GM21528 (cell line): ENCODE data around the gene FOXD4.
"Not testable (repeated sequence)": the region's sequence is repeated elsewhere in the genome, so short reads cannot be mapped to it uniquely, and the experiment has no call there.

Experiments
- ATAC-seq: cut with Tn5 transposase; IDR thresholded peaks from one replicate; pipeline ENCODE4 v1.9.1; 2021; ENCODE audit warnings: mild to moderate bottlenecking, moderate library complexity; ENCODE audit not compliant: unreplicated experiment, low FRiP score

Gene FOXD4

GRCh38 chr9:117995-118467, at the start of gene FOXD4:
TSS of gene FOXD4 (minus strand) at chr9:118417. CDS start at chr9:118119, 298 bp downstream.
- not testable (repeated sequence) for ATAC-seq

GRCh38 chr9:159871-160270, 41.7 kb upstream of the FOXD4 start:
- not testable (repeated sequence) for ATAC-seq

GRCh38 chr9:151173-151572, 33.0 kb upstream of the FOXD4 start:
- ATAC-seq = not testable (repeated sequence)

GRCh38 chr9:139880-140279, 21.7 kb upstream of the FOXD4 start:
- ATAC-seq = not testable (repeated sequence)

GRCh38 chr9:117144-117994, 848 bp downstream of the FOXD4 start:
- ATAC-seq = not testable (repeated sequence)

GRCh38 chr9:116239-117077, 1.8 kb downstream of the FOXD4 start:
- ATAC-seq = not testable (repeated sequence)

GRCh38 chr9:115118-115451, 3.1 kb downstream of the FOXD4 start:
- not testable (repeated sequence) for ATAC-seq

- ATAC-seq = not testable (repeated sequence)
Measured at GRCh38 chr9:114267-115117, 3.7 kb downstream of the FOXD4 start.

- ATAC-seq = not testable (repeated sequence)
Measured at GRCh38 chr9:113468-114266, 4.5 kb downstream of the FOXD4 start.

GRCh38 chr9:112589-113467, 5.4 kb downstream of the FOXD4 start:
- not testable (repeated sequence) for ATAC-seq

- not testable (repeated sequence) for ATAC-seq
Measured at GRCh38 chr9:110672-111071, 7.5 kb downstream of the FOXD4 start.

GRCh38 chr9:109540-109939, 8.7 kb downstream of the FOXD4 start:
- ATAC-seq = not testable (repeated sequence)

- not testable (repeated sequence) for ATAC-seq
Measured at GRCh38 chr9:108742-109495, 9.3 kb downstream of the FOXD4 start.

- not testable (repeated sequence) for ATAC-seq
Measured at GRCh38 chr9:105991-106390, 12.2 kb downstream of the FOXD4 start.

- ATAC-seq = not testable (repeated sequence)
Measured at GRCh38 chr9:100430-100829, 17.8 kb downstream of the FOXD4 start.

GRCh38 chr9:99867-100266, 18.4 kb downstream of the FOXD4 start:
- ATAC-seq = not testable (repeated sequence)

GRCh38 chr9:98775-99174, 19.4 kb downstream of the FOXD4 start:
- ATAC-seq = not testable (repeated sequence)

GRCh38 chr9:94992-95391, 23.2 kb downstream of the FOXD4 start:
- not testable (repeated sequence) for ATAC-seq
